ENCODE results near the gene CRAT. TPM values are rescaled to one million over a fixed set of nuclear protein-coding genes. Genes with fewer than 3 reads are reported as not detected.
"Not testable (repeated sequence)": the region's sequence is repeated elsewhere in the genome, so short reads cannot be mapped to it uniquely, and the experiment has no call there.

The CRAT gene
- total RNA-seq, 1 donor from 2014 or later = 29.1 TPM

DNA sequence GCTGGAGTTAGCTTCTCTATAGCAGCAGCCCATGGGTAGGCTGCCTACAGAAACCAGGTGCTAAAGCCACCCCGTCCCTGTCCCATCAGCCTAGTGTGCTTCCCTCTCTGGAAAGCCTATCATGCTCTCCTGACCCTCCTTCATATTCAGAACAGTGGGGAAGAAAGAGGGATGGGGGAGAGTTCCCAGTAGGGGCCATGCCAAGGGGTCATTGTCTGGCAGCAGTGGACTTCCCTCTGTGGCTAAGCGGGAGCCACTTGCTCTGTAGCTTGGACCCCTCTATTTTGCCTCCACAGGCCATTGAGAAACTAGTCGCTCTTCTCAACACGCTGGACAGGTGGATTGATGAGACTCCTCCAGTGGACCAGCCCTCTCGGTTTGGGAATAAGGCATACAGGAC is 18.1 kb upstream of the CRAT start:
- no peaks in the 10 kb centered on the region for H3K36me3 ChIP-seq (ENCODE audit: control insufficient read depth, insufficient read depth, low read length)
- no peak overlapping the region for H3K4me3 ChIP-seq (ENCODE audit: low read depth, low read length)
- H3K27me3 ChIP-seq (ENCODE audit: control insufficient read depth, insufficient read depth, low read length) = no peaks in the 10 kb centered on the region
- TF ChIP-seq, protein P1, sequence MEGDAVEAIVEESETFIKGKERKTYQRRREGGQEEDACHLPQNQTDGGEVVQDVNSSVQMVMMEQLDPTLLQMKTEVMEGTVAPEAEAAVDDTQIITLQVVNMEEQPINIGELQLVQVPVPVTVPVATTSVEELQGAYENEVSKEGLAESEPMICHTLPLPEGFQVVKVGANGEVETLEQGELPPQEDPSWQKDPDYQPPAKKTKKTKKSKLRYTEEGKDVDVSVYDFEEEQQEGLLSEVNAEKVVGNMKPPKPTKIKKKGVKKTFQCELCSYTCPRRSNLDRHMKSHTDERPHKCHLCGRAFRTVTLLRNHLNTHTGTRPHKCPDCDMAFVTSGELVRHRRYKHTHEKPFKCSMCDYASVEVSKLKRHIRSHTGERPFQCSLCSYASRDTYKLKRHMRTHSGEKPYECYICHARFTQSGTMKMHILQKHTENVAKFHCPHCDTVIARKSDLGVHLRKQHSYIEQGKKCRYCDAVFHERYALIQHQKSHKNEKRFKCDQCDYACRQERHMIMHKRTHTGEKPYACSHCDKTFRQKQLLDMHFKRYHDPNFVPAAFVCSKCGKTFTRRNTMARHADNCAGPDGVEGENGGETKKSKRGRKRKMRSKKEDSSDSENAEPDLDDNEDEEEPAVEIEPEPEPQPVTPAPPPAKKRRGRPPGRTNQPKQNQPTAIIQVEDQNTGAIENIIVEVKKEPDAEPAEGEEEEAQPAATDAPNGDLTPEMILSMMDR (IDR thresholded peaks at IDR 0.05; ENCODE audit: insufficient read depth, low read length, poor library complexity, severe bottlenecking) = no peak
- no peak for DNase-seq (ENCODE audit: low read depth)

DNA sequence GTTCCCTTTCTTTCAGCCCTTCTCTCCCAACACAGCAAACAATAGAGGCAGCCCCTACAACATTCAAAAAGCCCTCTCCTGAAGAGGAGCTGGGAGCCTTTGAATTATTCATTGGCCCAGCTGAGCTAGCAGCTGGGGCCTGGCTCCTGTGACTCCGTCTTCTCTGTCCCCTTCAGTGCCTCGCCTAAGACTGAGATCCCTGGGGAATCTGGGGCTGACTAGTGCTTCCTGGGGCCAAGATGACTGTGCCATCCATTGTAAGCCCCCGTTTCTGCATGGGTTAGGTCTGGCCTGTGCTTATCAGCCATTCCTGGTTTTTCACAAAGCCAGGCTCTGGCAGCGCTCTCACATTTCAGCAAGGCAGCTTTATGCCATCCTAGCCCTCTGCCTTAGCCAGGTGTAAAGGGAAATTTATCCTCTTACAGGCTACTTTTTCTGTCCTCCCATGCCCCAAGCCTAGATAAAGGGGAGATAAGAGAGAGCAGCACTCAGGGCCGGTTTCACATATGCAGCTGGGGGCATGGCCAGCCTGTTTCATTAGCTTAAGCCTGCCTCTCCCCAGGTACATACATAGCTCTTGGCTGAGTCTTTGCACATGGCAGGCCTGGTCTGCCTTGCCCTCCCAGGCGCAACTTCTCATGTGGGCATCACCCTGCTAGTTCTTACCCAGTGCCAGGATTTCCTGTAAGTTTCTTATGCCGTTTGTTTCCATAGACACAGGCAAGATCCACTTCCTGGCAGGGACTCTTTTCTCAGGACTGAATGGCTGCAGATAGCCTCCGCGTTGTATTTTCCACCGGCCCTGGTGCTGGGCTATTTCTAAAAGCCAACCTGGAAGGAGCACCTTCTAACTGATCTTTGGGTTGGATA is 16.4 kb upstream of the CRAT start:
- TF ChIP-seq, protein P1 (IDR thresholded peaks at IDR 0.05; ENCODE audit: insufficient read depth, low read length, poor library complexity, severe bottlenecking) = no peak
- no peaks in the 10 kb centered on the region for H3K27me3 ChIP-seq (ENCODE audit: control insufficient read depth, insufficient read depth, low read length)
- no peak for DNase-seq (ENCODE audit: low read depth)
- H3K36me3 ChIP-seq (ENCODE audit: control insufficient read depth, insufficient read depth, low read length) = no peaks in the 10 kb centered on the region
- H3K4me3 ChIP-seq (ENCODE audit: low read depth, low read length) = no peak overlapping the region

DNA sequence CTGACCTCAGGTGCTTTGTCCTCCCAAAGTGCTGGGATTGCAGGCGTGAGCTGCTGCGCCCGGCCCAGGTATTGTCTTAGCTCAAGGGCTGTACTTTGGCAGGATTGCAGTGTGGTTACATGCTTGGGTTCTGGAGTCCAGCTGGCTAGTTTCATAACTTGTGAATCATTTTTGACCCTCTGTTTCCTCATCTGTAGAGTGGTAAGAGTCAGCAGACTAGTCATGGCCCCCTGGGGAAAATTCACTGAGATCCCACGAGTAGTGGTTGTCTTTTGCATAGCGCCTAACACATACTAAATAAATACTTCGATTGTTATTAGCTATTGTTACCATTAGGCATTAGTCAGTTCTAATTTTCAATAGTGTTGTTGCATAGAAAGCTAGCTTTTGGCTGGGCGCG is 14.9 kb upstream of the CRAT start:
- Histone ChIP-seq H3K4me3 (ENCODE audit: low read depth, low read length) (no peak overlapping the region), H3K27me3 (ENCODE audit: control insufficient read depth, insufficient read depth, low read length) (no peaks in the 10 kb centered on the region), H3K36me3 (ENCODE audit: control insufficient read depth, insufficient read depth, low read length) (no peaks in the 10 kb centered on the region)
- TF ChIP-seq, protein P1 (IDR thresholded peaks at IDR 0.05; ENCODE audit: insufficient read depth, low read length, poor library complexity, severe bottlenecking) = no peak
- no peak for DNase-seq (ENCODE audit: low read depth)

DNA sequence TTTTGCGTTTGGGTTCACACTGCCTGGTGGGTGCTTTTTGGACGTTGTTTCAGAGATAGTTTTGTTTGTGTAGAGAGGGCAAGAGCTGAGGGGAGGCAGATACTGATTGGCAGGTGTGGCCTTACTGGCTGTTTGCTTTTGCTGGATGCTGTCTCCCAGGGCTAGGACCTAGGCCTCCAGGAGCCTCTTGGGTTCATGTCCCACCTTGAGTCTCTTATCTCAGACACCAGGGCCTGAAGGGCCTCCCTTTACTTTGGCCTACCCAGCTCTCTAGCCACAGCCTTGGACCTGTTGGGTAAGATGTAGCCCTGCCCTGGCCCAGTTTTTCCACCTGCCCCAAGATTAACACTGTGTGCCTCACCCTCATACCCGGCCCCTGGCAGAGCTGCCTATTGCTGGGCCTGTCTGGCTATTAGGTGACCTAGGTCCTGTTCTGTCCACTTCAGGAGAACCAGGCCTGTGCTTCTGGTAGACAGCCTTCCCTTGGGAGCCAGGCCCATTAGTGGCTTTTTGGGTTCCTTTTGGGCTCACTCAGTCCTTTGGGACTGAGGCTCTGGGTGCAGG is 14.0 kb upstream of the CRAT start:
- H3K36me3 ChIP-seq (ENCODE audit: control insufficient read depth, insufficient read depth, low read length) = no peaks in the 10 kb centered on the region
- TF ChIP-seq, protein P1 (IDR thresholded peaks at IDR 0.05; ENCODE audit: insufficient read depth, low read length, poor library complexity, severe bottlenecking) = no peak
- no peak overlapping the region for H3K4me3 ChIP-seq (ENCODE audit: low read depth, low read length)
- no peaks in the 10 kb centered on the region for H3K27me3 ChIP-seq (ENCODE audit: control insufficient read depth, insufficient read depth, low read length)
- DNase-seq (ENCODE audit: low read depth) = no peak

DNA sequence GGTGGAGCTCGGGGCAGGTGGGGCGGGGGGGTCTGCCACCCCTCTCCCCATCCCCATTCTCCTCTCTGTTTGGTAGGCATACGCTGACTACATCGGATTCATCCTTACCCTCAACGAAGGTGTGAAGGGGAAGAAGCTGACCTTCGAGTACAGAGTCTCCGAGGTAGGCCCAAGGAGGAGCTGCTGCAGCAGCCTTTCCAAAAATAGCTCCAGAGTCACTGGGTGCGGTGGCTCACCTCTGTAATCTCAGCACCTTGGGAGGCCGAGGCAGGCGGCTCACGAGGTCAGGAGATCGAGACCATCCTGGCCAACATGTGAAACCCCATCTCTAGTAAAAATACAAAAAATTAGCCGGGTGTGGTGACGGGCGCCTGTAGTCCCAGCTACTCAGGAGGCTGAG is 12.4 kb upstream of the CRAT start:
- not testable (repeated sequence) for H3K4me3 ChIP-seq (ENCODE audit: low read depth, low read length); DNase-seq (ENCODE audit: low read depth); H3K36me3 ChIP-seq (ENCODE audit: control insufficient read depth, insufficient read depth, low read length); H3K27me3 ChIP-seq (ENCODE audit: control insufficient read depth, insufficient read depth, low read length)

DNA sequence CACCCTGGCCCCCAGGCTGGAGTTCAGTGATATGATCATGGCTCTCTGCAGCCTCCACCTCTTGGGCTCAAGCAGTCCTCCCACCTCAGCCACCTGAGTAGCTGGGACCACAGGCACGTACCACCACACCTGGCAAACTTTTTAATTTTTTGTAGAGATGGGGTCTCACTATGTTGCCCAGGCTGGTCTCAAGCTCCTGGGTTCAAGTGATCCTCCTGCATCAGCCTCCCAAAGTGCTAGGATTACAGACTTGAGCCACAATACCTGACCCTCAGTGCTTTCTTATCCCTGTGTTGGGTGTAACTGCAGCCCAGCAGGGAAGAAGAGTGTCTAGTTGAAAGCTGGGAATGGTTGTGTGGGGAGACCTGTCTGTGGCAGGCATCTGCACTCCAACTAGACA is 11.5 kb upstream of the CRAT start:
- no peak for DNase-seq (ENCODE audit: low read depth)
- no peaks in the 10 kb centered on the region for H3K36me3 ChIP-seq (ENCODE audit: control insufficient read depth, insufficient read depth, low read length)
- TF ChIP-seq, protein P1 (IDR thresholded peaks at IDR 0.05; ENCODE audit: insufficient read depth, low read length, poor library complexity, severe bottlenecking) = no peak

More for the DNA sequence above, 11.5 kb upstream of the CRAT start:
- Histone ChIP-seq H3K27me3 (ENCODE audit: control insufficient read depth, insufficient read depth, low read length) (no peaks in the 10 kb centered on the region), H3K4me3 (ENCODE audit: low read depth, low read length) (no peak overlapping the region)
